ENCODE measurements around the gene TBC1D9B.

Gene TBC1D9B

GRCh38 chr5:179918742-179919486, 11.2 kb upstream of the TBC1D9B start:
- in situ Hi-C loops (cut with HindIII; ENCODE audit: low pct_unique_long_range_greater_than_20kb, low sequenced_read_pairs): no loop called here

GRCh38 chr5:179916523-179916922, 8.8 kb upstream of the TBC1D9B start:
- in situ Hi-C loops (cut with HindIII; ENCODE audit: low pct_unique_long_range_greater_than_20kb, low sequenced_read_pairs): no loop called here
- no peak for DNase-seq (ENCODE audit: low read depth in 1 of 2, low spot score in 1 of 2)
- TF ChIP-seq JUND (IDR thresholded peaks at IDR 0.05; ENCODE audit: low read depth): no peak

More at GRCh38 chr5:179918742-179919486, 11.2 kb upstream of the TBC1D9B start:
- no peak for DNase-seq (ENCODE audit: low read depth in 1 of 2, low spot score in 1 of 2)
- no peak for TF ChIP-seq JUND (IDR thresholded peaks at IDR 0.05; ENCODE audit: low read depth)

GRCh38 chr5:179915406-179915935, 7.8 kb upstream of the TBC1D9B start:
- in situ Hi-C loops (cut with HindIII; ENCODE audit: low pct_unique_long_range_greater_than_20kb, low sequenced_read_pairs): no loop called here
- TF ChIP-seq JUND (IDR thresholded peaks at IDR 0.05; ENCODE audit: low read depth): no peak
- DNase-seq (ENCODE audit: low read depth in 1 of 2, low spot score in 1 of 2): no peak

GRCh38 chr5:179914032-179914755, 6.5 kb upstream of the TBC1D9B start:
- in situ Hi-C loops (cut with HindIII; ENCODE audit: low pct_unique_long_range_greater_than_20kb, low sequenced_read_pairs): no loop called here
- peak in 1 of 2 experiments; percentile 78 for DNase-seq (ENCODE audit: low read depth in 1 of 2, low spot score in 1 of 2)
- no peak for TF ChIP-seq JUND (IDR thresholded peaks at IDR 0.05; ENCODE audit: low read depth)

GRCh38 chr5:179913461-179913860, 5.8 kb upstream of the TBC1D9B start:
- DNase-seq (ENCODE audit: low read depth in 1 of 2, low spot score in 1 of 2): no peak
- in situ Hi-C loops (cut with HindIII; ENCODE audit: low pct_unique_long_range_greater_than_20kb, low sequenced_read_pairs): no loop called here
- no peak for TF ChIP-seq JUND (IDR thresholded peaks at IDR 0.05; ENCODE audit: low read depth)

- in situ Hi-C loops (cut with HindIII; ENCODE audit: low pct_unique_long_range_greater_than_20kb, low sequenced_read_pairs): no loop called here
- no peak for DNase-seq (ENCODE audit: low read depth in 1 of 2, low spot score in 1 of 2)
- no peak for TF ChIP-seq JUND (IDR thresholded peaks at IDR 0.05; ENCODE audit: low read depth)
Observed at GRCh38 chr5:179912951-179913350, 5.3 kb upstream of the TBC1D9B start.

- TF ChIP-seq JUND (IDR thresholded peaks at IDR 0.05; ENCODE audit: low read depth): no peak
- DNase-seq (ENCODE audit: low read depth in 1 of 2, low spot score in 1 of 2): no peak
- in situ Hi-C loops (cut with HindIII; ENCODE audit: low pct_unique_long_range_greater_than_20kb, low sequenced_read_pairs): no loop called here
Observed at GRCh38 chr5:179912386-179912785, 4.7 kb upstream of the TBC1D9B start.

- DNase-seq (ENCODE audit: low read depth in 1 of 2, low spot score in 1 of 2): no peak
- no peak for TF ChIP-seq JUND (IDR thresholded peaks at IDR 0.05; ENCODE audit: low read depth)
- in situ Hi-C loops (cut with HindIII; ENCODE audit: low pct_unique_long_range_greater_than_20kb, low sequenced_read_pairs): no loop called here
Observed at GRCh38 chr5:179909224-179909623, 1.5 kb upstream of the TBC1D9B start.

GRCh38 chr5:179908528-179908927, 831 bp upstream of the TBC1D9B start:
- TF ChIP-seq JUND (IDR thresholded peaks at IDR 0.05; ENCODE audit: low read depth): no peak
- in situ Hi-C loops (cut with HindIII; ENCODE audit: low pct_unique_long_range_greater_than_20kb, low sequenced_read_pairs): no loop called here
- no peak for DNase-seq (ENCODE audit: low read depth in 1 of 2, low spot score in 1 of 2)

- DNase-seq (ENCODE audit: low read depth in 1 of 2, low spot score in 1 of 2): peak in 1 of 2 experiments; percentile 36
- TF ChIP-seq JUND (IDR thresholded peaks at IDR 0.05; ENCODE audit: low read depth): no peak
- in situ Hi-C loops (cut with HindIII; ENCODE audit: low pct_unique_long_range_greater_than_20kb, low sequenced_read_pairs): no loop called here
Observed at GRCh38 chr5:179906795-179907555, 722 bp downstream of the TBC1D9B start.

- in situ Hi-C loops (cut with HindIII; ENCODE audit: low pct_unique_long_range_greater_than_20kb, low sequenced_read_pairs): no loop called here
- no peak for TF ChIP-seq JUND (IDR thresholded peaks at IDR 0.05; ENCODE audit: low read depth)
- no peak for DNase-seq (ENCODE audit: low read depth in 1 of 2, low spot score in 1 of 2)
Observed at GRCh38 chr5:179906294-179906794, 1.4 kb downstream of the TBC1D9B start.

- TF ChIP-seq JUND (IDR thresholded peaks at IDR 0.05; ENCODE audit: low read depth): no peak
- in situ Hi-C loops (cut with HindIII; ENCODE audit: low pct_unique_long_range_greater_than_20kb, low sequenced_read_pairs): no loop called here
- no peak for DNase-seq (ENCODE audit: low read depth in 1 of 2, low spot score in 1 of 2)
Observed at GRCh38 chr5:179905161-179905560, 2.5 kb downstream of the TBC1D9B start.

Data from T47D (cell line).